K562 (cell line): ENCODE results near the gene SEC23IP. TPM values are rescaled to one million over a fixed set of nuclear protein-coding genes. Genes with fewer than 3 reads are reported as not detected.

ENCODE experiments used
- ATAC-seq: fragments of 200-7000 bp; cut with Tn5 transposase; 3 replicates; pipeline ENCODE4 v1.9.1; 2020; ENCODE audit warnings: moderate library complexity
- BruUV-seq: library from RNA; stranded (reverse); fragments of 400-500 nt; replicated peaks from 2 replicates; lab custom pipeline; 2021; lab: Mats Ljungman, UMichigan
- CTCF ChIA-PET: fragments of 300-600 bp; formaldehyde crosslinking; extraction: SDS; loops from one replicate; lab custom pipeline; 2021; ENCODE audit warnings: low intra/inter-chr PET ratio; lab: Yijun Ruan, JAX
- POLR2A ChIA-PET: fragments of 300-600, 350-650 bp; sonication (Branson Sonifier 250); formaldehyde crosslinking; extraction: SDS; loops from one replicate; lab custom pipeline; 2021; ENCODE audit warnings: antibody characterized with exemption, inconsistent platforms; lab: Yijun Ruan, JAX
- DNase-seq, 4 experiments: peaks; one replicate each; pipeline versions ENCODE4 v3.0.0 to v3.0.0-alpha.2; 2011 to 2018; ENCODE audit warnings: low spot score in 3 of 4, mixed read lengths in 3 of 4; ENCODE audit errors: extremely low read depth in 1 of 4
- FAIRE-seq: peaks from 2 replicates; lab custom pipeline; 2011; peaks lifted over from hg19 to GRCh38; lab: Jason Lieb, UNC
- H2AFZ ChIP-seq: 2 replicates; pipeline ENCODE4 v1.6.0; 2011; ENCODE audit warnings: low read depth, low read length, control low read depth, inconsistent platforms
- H3K27ac ChIP-seq: fragments of 200-600 bp; 3 replicates; pipeline ENCODE4 v1.8.0; 2011; ENCODE audit warnings: low read depth, mild to moderate bottlenecking, control low read depth, inconsistent platforms, low read length, moderate library complexity, mixed read lengths; ENCODE audit errors: extremely low read depth
- H3K27me3 ChIP-seq, 2 experiments: fragments of 300-600 bp in 1 of 2; 2 replicates in 1 of 2; 3 replicates in 1 of 2; pipeline versions ENCODE4 v1.6.0 to v1.8.0; 2011; ENCODE audit warnings: inconsistent platforms in 2 of 2, low read length in 2 of 2, mild to moderate bottlenecking in 1 of 2, mixed read lengths in 1 of 2, moderate library complexity in 1 of 2; ENCODE audit not compliant: control insufficient read depth in 2 of 2, insufficient read depth in 2 of 2
- H3K36me3 ChIP-seq: fragments of 300-600 bp; 3 replicates; pipeline ENCODE4 v1.8.0; 2011; ENCODE audit warnings: mild to moderate bottlenecking, low read length, inconsistent platforms; ENCODE audit not compliant: control insufficient read depth, insufficient read depth
- H3K4me1 ChIP-seq, 2 experiments: fragments of 200-600 bp in 1 of 2; replicated peaks in 1 of 2; 2 replicates in 1 of 2; 3 replicates in 1 of 2; pipeline versions ENCODE4 v1.5.1 to v1.8.0; 2011; ENCODE audit warnings: inconsistent platforms in 2 of 2, low read length in 2 of 2, mild to moderate bottlenecking in 1 of 2, mixed read lengths in 1 of 2, moderate library complexity in 1 of 2; ENCODE audit not compliant: control insufficient read depth in 2 of 2, insufficient read depth in 2 of 2
- H3K4me2 ChIP-seq: 2 replicates; pipeline ENCODE4 v1.6.1; 2011; ENCODE audit warnings: low read length, control low read depth, inconsistent platforms, mixed read lengths; ENCODE audit not compliant: insufficient read depth
- H3K4me3 ChIP-seq: fragments of 200-600 bp; sonication (generic), shearing (Covaris generic); 2 replicates; pipeline ENCODE4 v1.5.1; 2016; ENCODE audit warnings: control low read depth, inconsistent platforms
- H3K79me2 ChIP-seq: fragments of 200-600 bp; 3 replicates; pipeline ENCODE4 v1.8.0; 2011; ENCODE audit warnings: low read length, inconsistent platforms; ENCODE audit not compliant: control insufficient read depth, insufficient read depth
- H3K9ac ChIP-seq, 2 experiments: 2 replicates each; pipeline versions ENCODE4 v1.6.0 to v1.6.1; 2011; ENCODE audit warnings: low read depth in 2 of 2, low read length in 2 of 2, control low read depth in 1 of 2, inconsistent platforms in 1 of 2, mild to moderate bottlenecking in 1 of 2, mixed read lengths in 1 of 2; ENCODE audit not compliant: insufficient read depth in 1 of 2
- H3K9me1 ChIP-seq: one replicate; pipeline ENCODE4 v1.6.0; 2011; ENCODE audit warnings: inconsistent platforms, mild to moderate bottlenecking, low read length, moderate library complexity; ENCODE audit not compliant: control insufficient read depth, insufficient read depth
- H3K9me3 ChIP-seq: replicated peaks from 2 replicates; pipeline ENCODE4 v1.5.1; 2011; ENCODE audit warnings: low read depth, low read length, inconsistent platforms; ENCODE audit not compliant: control insufficient read depth, insufficient read depth
- H4K20me1 ChIP-seq: replicated peaks from 2 replicates; pipeline ENCODE4 v1.6.1; 2011; ENCODE audit warnings: low read length, inconsistent platforms, mixed read lengths; ENCODE audit not compliant: control insufficient read depth, insufficient read depth
- ATF1 ChIP-seq, 2 experiments: fragments of 450-650 bp in 1 of 2; IDR thresholded peaks; 2 replicates each; pipeline ENCODE4 v1.6.1; 2016; ENCODE audit warnings: missing compliant biosample characterization in 1 of 2, missing genetic modification characterization in 1 of 2
- NCOA4 ChIP-seq: fragments of 450-650 bp; IDR thresholded peaks from 2 replicates; pipeline ENCODE4 v1.6.1; 2018; ENCODE audit warnings: mild to moderate bottlenecking; ENCODE audit not compliant: partially characterized antibody
- RBM25 ChIP-seq: fragments of 200-400 bp; formaldehyde crosslinking; IDR thresholded peaks from 2 replicates; pipeline ENCODE4 v1.6.1; 2018; ENCODE audit warnings: low read length, low read depth, moderate library complexity; ENCODE audit not compliant: severe bottlenecking
- RREB1 ChIP-seq: fragments of 250-450 bp; sonication (Bioruptor Pico); IDR thresholded peaks from 2 replicates; pipeline ENCODE4 v1.4.0; 2020
- ZNF41 ChIP-seq: fragments of 250-450 bp; sonication (Bioruptor Pico); conservative IDR thresholded peaks from 2 replicates; pipeline ENCODE4 v1.4.0; 2020; ENCODE audit warnings: mild to moderate bottlenecking
- WGBS: fragments of 100-300 bp; shearing (Covaris generic); methylation state at CpG from one replicate; pipeline ENCODE4 v1.1.6; 2016; ENCODE audit warnings: low coverage, mixed read lengths; ENCODE audit not compliant: insufficient coverage; ENCODE audit errors: missing lambda C conversion rate; 5-methylcytosine and 5-hydroxymethylcytosine counted together
- in situ Hi-C: fragments of 300-500 bp; cut with MboI; formaldehyde crosslinking; loops from 4 replicates; pipeline ENCODE4 v1.15.0; 2018; ENCODE audit warnings: inconsistent platforms, mixed read lengths
- intact Hi-C: fragments of 100-400 bp; cut with micrococcal nuclease; formaldehyde crosslinking; loops from 2 replicates; pipeline ENCODE4 v1.14.2; 2022
- polyA plus RNA-seq, 8 experiments: library from polyadenylated mRNA; depleted of rRNA in 4 of 8; stranded (reverse) in 5 of 8; unstranded in 3 of 8; fragments of >200 nt; fragmentation: Nextera tagmentation in 2 of 8; fragmentation: Illumina TruSeq in 1 of 8; extraction: Ambion mirVana in 2 of 8; extraction: Trizol in 1 of 8; gene quantifications; 2 replicates each; pipeline versions ENCODE4 v1.2.1 to v1.2.3, GENCODE V29; 2011 to 2014; ENCODE audit warnings: inconsistent platforms in 1 of 8, missing spikeins in 1 of 8
- total RNA-seq, 7 experiments: library from RNA; depleted of rRNA in 6 of 7; stranded (reverse); fragments of >200 nt in 6 of 7; fragmentation: Illumina TruSeq in 2 of 7; extraction: Trizol in 2 of 7; gene quantifications; 2 replicates each; pipeline versions ENCODE4 v1.2.1 to v1.2.3, GENCODE V29; 2011 to 2021; ENCODE audit warnings: low replicate concordance in 1 of 7

Gene SEC23IP
- total and polyA plus RNA-seq, 9 of the 15 experiments (the other 6 are each of a cell fraction or from before 2014, with no cell fraction given): 15.8 to 38.4 (median 22.5) TPM

DNA sequence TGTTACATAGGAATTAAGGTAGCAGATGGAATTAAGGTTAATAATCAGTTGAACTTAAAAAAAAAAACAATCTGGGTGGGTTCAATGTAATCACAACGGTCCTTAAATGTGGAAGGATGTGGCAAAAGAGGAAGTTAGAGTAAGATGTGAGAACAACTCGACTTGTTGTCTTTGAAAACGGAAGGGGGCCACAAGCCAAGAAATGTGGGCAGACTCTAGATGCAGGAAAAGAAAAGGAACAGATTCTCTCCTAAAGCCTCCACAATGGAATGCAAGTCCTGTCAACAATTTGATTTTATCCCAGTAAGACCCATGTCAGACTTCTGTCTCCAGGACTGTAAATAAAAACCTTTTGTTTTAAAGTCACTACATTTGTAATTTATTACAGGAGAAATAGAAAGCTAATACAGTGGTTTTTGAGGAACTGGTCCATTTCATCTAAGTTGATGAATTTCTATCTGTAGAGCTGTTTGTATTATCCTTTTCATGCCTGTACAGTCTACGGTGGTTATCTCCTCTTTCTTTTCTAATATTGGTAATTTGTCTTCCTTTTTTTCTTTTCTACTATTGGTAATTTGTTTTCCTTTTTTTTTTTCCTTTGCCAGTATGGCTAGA lies 28.5 kb upstream of the SEC23IP start:
- ChIA-PET CTCF (no interaction called here), POLR2A (interaction anchor here (1.2 to 1.8 kb wide), 2 partner anchors 8 to 9 kb away, joined by 4 to 11 read pairs; partner anchors contain the start of gene MCMBP)
- H2AFZ ChIP-seq: no peak overlapping the region
- intact Hi-C loops: loop anchor here (5.0 kb wide), 1 partner anchor 247 kb away; no protein-coding TSS in a partner anchor
- H3K9me1 ChIP-seq: no peaks in the 10 kb centered on the region
- no peak for ATAC-seq
- TF ChIP-seq NCOA4 (no peak), ZNF41 (no peak), RREB1 (CRISPR knock-in tag) (no peak), RBM25 (peak; percentile 80), ATF1 (CRISPR knock-in tag; IDR thresholded peaks at IDR 0.05) (no peak), ATF1 (tag; IDR thresholded peaks at IDR 0.05) (no peak)
- no peaks in the 10 kb centered on the region for H3K9me3 ChIP-seq
- no peak overlapping the region for H3K9ac ChIP-seq
- no peaks in the 10 kb centered on the region for H3K27me3 ChIP-seq
- H3K36me3 ChIP-seq: peaks cover 12% of the 10 kb centered on the region; the same call in 1 of the 3 replicates
- peaks cover 97% of the 10 kb centered on the region for H3K79me2 ChIP-seq
- DNase-seq: no peak
- H3K4me3 ChIP-seq: no peak overlapping the region
- no TSS peak for BruUV-seq
- 43% methylated on average over 3 of the region's 4 CpGs for WGBS
- H3K4me2 ChIP-seq: no peak overlapping the region
- in situ Hi-C loops: loop anchor here (10.0 kb wide), 1 partner anchor 259 kb away; no protein-coding TSS in a partner anchor
- FAIRE-seq: no peak
- no peak overlapping the region for H3K27ac ChIP-seq
- no peaks in the 10 kb centered on the region; the same call in 1 of the 2 replicates for H4K20me1 ChIP-seq
- H3K4me1 ChIP-seq: peaks cover 0 to 6% of the 10 kb centered on the region in 2 experiments; a peak in 3 of 5 replicates
